Left renal cortex interstitium (tissue), 4 donors: ENCODE measurements around the gene PHF12. TPM values are rescaled to one million over a fixed set of nuclear protein-coding genes. Genes with fewer than 3 reads are reported as not detected.

ENCODE experiments used
- DNase-seq, 4 donors: peaks; one replicate each; pipeline ENCODE4 v3.0.0-alpha.2; 2013; ENCODE audit warnings: low read depth in 4 of 4, low spot score in 2 of 4, missing footprints in 1 of 4
- polyA plus RNA-seq, 4 donors: library from polyadenylated mRNA; unstranded; fragments of 120-200 nt; gene quantifications; one replicate each; pipeline ENCODE4 v1.2.1, GENCODE V29; 2013; ENCODE audit not compliant: insufficient read length in 4 of 4

PHF12 gene
- polyA plus RNA-seq = 10 to 100 TPM; 41.2 to 66.9 (median 50.8) TPM

DNA sequence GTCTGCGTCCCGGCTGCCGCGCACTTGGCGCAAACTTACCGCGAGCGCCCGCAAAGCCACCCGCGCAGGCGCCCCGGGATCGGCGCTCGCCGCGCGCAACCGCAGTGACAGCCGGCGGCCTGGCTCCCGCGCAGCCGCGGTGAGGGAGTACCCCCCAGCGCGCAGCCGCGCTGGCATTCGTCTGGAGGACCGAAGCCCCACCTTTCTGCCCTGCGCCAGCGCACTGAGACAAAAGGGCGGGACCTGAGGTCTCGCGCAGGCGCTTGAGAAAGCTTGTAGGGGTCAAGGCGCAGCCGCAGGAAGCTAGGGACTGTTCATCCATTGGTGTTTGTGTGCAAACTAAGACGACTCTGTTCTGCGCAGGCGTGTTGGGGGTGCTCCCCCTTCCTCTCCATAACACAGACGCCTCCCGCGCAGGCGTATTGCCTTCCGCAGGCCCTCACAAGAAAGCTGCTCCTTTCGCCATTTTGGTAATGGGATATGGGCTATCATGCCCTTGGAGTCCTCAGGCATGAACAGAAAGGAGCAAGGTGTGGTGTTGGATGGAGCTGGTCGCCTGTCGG, at the start of gene PHF12:
TSS of gene PHF12 (minus strand) at position 91 of the 563 bp plus-strand sequence. CDS start 558 bp downstream, outside the sequence.
- peak; percentile 98 to 100 (median 99) for DNase-seq

GRCh38 chr17:29000973-29001372, 49.7 kb upstream of the PHF12 start:
- DNase-seq = no peak

GRCh38 chr17:28999206-28999605, 47.9 kb upstream of the PHF12 start:
- no peak for DNase-seq

- no peak for DNase-seq
These were observed 46.5 kb upstream of the PHF12 start for GRCh38 chr17:28997806-28998205.

GRCh38 chr17:28996554-28997096, 45.3 kb upstream of the PHF12 start:
- DNase-seq = no peak

DNA sequence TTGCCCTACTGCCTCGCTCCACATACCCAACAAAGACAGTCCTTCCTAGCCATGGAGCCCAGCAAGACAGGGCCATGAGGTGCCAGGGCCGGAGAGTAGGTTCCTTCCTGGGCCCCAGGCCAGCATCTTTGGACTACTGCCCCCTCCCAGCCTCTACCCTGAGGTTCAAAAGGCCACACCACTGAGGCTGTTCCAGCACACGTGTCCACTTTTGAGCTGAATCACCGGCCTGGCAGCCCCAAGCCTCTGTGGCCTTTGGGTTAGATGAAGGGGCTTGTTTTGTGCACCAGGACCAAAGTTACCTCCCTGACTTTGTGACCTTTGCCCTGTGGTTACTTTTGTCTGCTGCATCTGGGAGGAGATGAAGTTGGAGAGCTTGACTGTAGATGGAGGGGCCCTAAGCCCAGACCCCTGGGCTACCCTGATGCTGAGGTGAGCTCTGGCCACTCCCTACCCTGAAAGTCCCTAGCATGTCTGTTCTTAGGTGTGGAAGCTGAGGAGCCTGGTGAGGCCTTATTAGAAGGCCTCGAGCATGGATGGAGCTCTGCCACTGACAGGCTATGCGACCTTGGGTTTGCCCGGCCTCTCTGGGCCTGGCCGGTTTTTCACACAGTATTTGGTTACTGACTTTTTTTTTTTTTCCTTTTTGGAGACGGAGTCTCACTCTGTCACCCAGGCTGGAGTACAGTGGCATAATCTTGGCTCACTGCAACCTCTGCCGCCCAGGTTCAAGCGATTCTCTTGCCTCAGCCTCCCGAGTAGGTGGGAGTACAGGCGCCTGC, 42.5 kb upstream of the PHF12 start:
- no peak for DNase-seq

- DNase-seq = no peak
These were observed 41.6 kb upstream of the PHF12 start for GRCh38 chr17:28992625-28993600.

GRCh38 chr17:28992185-28992584, 40.9 kb upstream of the PHF12 start:
- DNase-seq = no peak

- no peak for DNase-seq
These were observed 40.5 kb upstream of the PHF12 start for GRCh38 chr17:28991779-28992178.

GRCh38 chr17:28989028-28989427, 37.7 kb upstream of the PHF12 start:
- DNase-seq = no peak

DNA sequence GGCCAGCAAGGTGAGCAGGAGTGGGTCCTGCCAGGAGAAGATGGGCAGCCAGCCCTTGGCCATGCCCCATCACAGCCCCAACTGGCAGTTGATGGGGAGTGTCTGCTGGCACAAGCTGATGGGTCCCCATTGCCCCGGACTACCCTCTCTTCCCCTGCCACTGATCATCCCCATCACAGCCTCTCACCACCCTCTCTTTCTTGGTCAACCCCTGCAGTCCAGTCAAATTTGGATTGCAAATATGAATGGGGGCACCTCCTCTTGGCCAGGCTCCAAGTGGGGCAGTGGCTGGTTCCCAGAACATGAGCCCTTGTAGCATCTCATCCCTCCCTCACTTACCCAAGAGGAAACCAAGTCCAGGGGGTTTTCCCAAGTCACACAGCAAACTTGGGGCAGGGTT, 37.2 kb upstream of the PHF12 start:
- DNase-seq = no peak

GRCh38 chr17:28986714-28987655, 35.7 kb upstream of the PHF12 start:
- DNase-seq = no peak

GRCh38 chr17:28985950-28986713, 34.8 kb upstream of the PHF12 start:
- no peak for DNase-seq

GRCh38 chr17:28983286-28984230, 32.2 kb upstream of the PHF12 start:
- no peak for DNase-seq

- DNase-seq = no peak
These were observed 30.9 kb upstream of the PHF12 start for GRCh38 chr17:28982131-28982793.

DNA sequence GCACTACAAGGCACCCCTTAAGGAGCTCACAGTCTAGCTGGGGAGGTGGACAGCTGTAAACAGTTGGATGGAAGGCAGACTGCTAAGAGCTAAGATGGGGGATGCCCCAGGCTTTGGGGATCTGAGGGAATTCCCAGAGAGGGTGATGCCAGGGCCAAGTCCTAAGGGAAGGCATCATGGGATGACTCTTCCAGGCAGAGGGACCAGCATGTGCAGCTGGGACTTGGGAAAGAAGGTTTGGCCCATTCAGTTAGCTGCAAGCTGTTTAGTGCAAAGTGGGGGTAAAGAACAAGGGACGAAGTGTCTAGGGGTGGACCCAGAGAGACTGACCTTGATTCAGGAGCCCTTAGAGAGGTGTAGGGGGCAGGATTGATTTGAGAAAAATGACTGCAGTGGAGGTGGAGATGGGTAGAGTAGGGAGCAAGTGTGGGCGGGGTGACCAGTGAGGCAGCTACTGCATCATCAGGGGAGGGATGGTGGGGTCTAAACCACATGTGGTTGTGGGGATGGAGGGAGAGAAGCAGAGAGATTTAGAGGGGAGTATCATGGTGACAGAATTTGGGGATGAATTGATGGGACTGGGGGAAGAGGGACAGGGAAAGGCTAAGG, 27.1 kb upstream of the PHF12 start:
- DNase-seq = no peak
